Hepatocyte (in vitro differentiated cells): ENCODE results near the gene CIC.

Source experiments
- CTCF ChIP-seq: fragments of 200-600 bp; sonication (generic); IDR thresholded peaks from 2 replicates; pipeline ENCODE4 v1.5.1; 2016; ENCODE audit warnings: antibody characterized with exemption, mild to moderate bottlenecking; ENCODE audit not compliant: poor library complexity
- EZH2 ChIP-seq: fragments of 200-600 bp; sonication (generic); IDR thresholded peaks from 2 replicates; pipeline ENCODE4 v1.6.1; 2016; ENCODE audit warnings: antibody characterized with exemption, mild to moderate bottlenecking, borderline replicate concordance

GRCh38 chr19:42229855-42230351 lies 39.1 kb upstream of the CIC start:
- no peak for TF ChIP-seq CTCF
- no peak for TF ChIP-seq EZH2
